Endothelial cell of umbilical vein (primary cell): Measurements from ENCODE around the gene GRID2. TPM values are rescaled to one million over a fixed set of nuclear protein-coding genes. Genes with fewer than 3 reads are reported as not detected.

Experiments used
- BruUV-seq: library from RNA; stranded (reverse); fragments of 400-500 nt; replicated peaks from 2 replicates; lab custom pipeline; 2021; lab: Mats Ljungman, UMichigan
- CTCF ChIA-PET: fragments of 300-600, 350-600 bp; sonication (Branson Sonifier 250); formaldehyde crosslinking; loops from one replicate; lab custom pipeline; 2021; ENCODE audit warnings: antibody characterized with exemption, inconsistent platforms; lab: Charles Lee
- POLR2A ChIA-PET: fragments of 300-600, 350-600 bp; sonication (Branson Sonifier 250); formaldehyde crosslinking; loops from one replicate; lab custom pipeline; 2021; ENCODE audit warnings: antibody characterized with exemption, inconsistent platforms; lab: Charles Lee
- DNase-seq: peaks from one replicate; pipeline ENCODE4 v3.0.0-alpha.2; 2011; ENCODE audit warnings: low read depth, low spot score
- FAIRE-seq: peaks from 2 replicates; lab custom pipeline; 2011; peaks lifted over from hg19 to GRCh38; lab: Jason Lieb, UNC
- H2AFZ ChIP-seq: 2 replicates; pipeline ENCODE4 v1.6.0; 2012; ENCODE audit warnings: low read depth, low read length, control low read depth, inconsistent platforms
- H3K27ac ChIP-seq: 2 replicates; pipeline ENCODE4 v1.5.1; 2011; ENCODE audit warnings: low read depth, mild to moderate bottlenecking, control low read depth, low read length, moderate library complexity; ENCODE audit not compliant: insufficient read depth
- H3K27me3 ChIP-seq, 2 experiments: 2 replicates each; pipeline versions ENCODE4 v1.6.0 to v1.6.1; 2011; ENCODE audit warnings: low read length in 2 of 2, mixed read lengths in 1 of 2; ENCODE audit not compliant: control insufficient read depth in 2 of 2, insufficient read depth in 2 of 2
- H3K36me3 ChIP-seq, 2 experiments: 2 replicates in 1 of 2; 3 replicates in 1 of 2; pipeline ENCODE4 v1.5.1; 2011; ENCODE audit warnings: low read length in 2 of 2, mild to moderate bottlenecking in 1 of 2, moderate library complexity in 1 of 2; ENCODE audit not compliant: control insufficient read depth in 2 of 2, insufficient read depth in 2 of 2; ENCODE audit errors: extremely low read depth in 1 of 2
- H3K4me1 ChIP-seq: 3 replicates; pipeline ENCODE4 v1.5.1; 2011; ENCODE audit warnings: mild to moderate bottlenecking, low read length; ENCODE audit not compliant: control insufficient read depth, insufficient read depth; ENCODE audit errors: extremely low read depth
- H3K4me2 ChIP-seq: 2 replicates; pipeline ENCODE4 v1.6.1; 2011; ENCODE audit warnings: low read length, control low read depth, mixed read lengths; ENCODE audit not compliant: insufficient read depth
- H3K4me3 ChIP-seq, 3 experiments: fragments of 200-600 bp in 1 of 3; sonication (generic), shearing (Covaris generic) in 1 of 3; replicated peaks in 1 of 3; 2 replicates each; pipeline ENCODE4 v1.5.1; 2011 to 2016; ENCODE audit warnings: control low read depth in 3 of 3, low read length in 3 of 3, mild to moderate bottlenecking in 2 of 3, inconsistent platforms in 1 of 3, low read depth in 1 of 3, moderate library complexity in 1 of 3; ENCODE audit not compliant: insufficient read depth in 1 of 3
- H3K79me2 ChIP-seq: 2 replicates; pipeline ENCODE4 v1.6.0; 2012; ENCODE audit warnings: low read length, inconsistent platforms; ENCODE audit not compliant: control insufficient read depth, insufficient read depth
- H3K9ac ChIP-seq: replicated peaks from 2 replicates; pipeline ENCODE3; 2011; ENCODE audit warnings: low read length, control low read depth; ENCODE audit not compliant: insufficient read depth; ENCODE audit errors: extremely low read depth
- H3K9me1 ChIP-seq: replicated peaks from 3 replicates; pipeline ENCODE4 v1.6.0; 2011; ENCODE audit warnings: mild to moderate bottlenecking, low read length; ENCODE audit not compliant: control insufficient read depth, insufficient read depth; ENCODE audit errors: extremely low read depth
- H3K9me3 ChIP-seq: replicated peaks from 2 replicates; pipeline ENCODE4 v1.5.1; 2012; ENCODE audit warnings: low read length, inconsistent platforms; ENCODE audit not compliant: control insufficient read depth, insufficient read depth
- H4K20me1 ChIP-seq: replicated peaks from 2 replicates; pipeline ENCODE3; 2011; ENCODE audit warnings: mild to moderate bottlenecking, low read length; ENCODE audit not compliant: control insufficient read depth, insufficient read depth; ENCODE audit errors: extremely low read depth
- EZH2 ChIP-seq: IDR thresholded peaks from 2 replicates; pipeline ENCODE4 v1.6.1; 2012; ENCODE audit warnings: borderline replicate concordance, low read depth, mild to moderate bottlenecking, moderate library complexity, low read length, inconsistent platforms; ENCODE audit not compliant: severe bottlenecking
- FOS ChIP-seq: IDR thresholded peaks from 2 replicates; pipeline ENCODE4 v1.6.1; 2011; ENCODE audit warnings: mild to moderate bottlenecking, low read length, moderate library complexity, borderline replicate concordance; ENCODE audit not compliant: insufficient read depth
- GATA2 ChIP-seq: IDR thresholded peaks from 2 replicates; pipeline ENCODE4 v1.7.0; 2011; ENCODE audit warnings: low read depth, mild to moderate bottlenecking, moderate library complexity, mixed read lengths, low read length; ENCODE audit not compliant: insufficient read length, insufficient read depth
- JUN ChIP-seq: IDR thresholded peaks from 2 replicates; pipeline ENCODE4 v1.6.1; 2011; ENCODE audit warnings: borderline replicate concordance, low read depth; ENCODE audit not compliant: insufficient read length, insufficient read depth
- MAX ChIP-seq: IDR thresholded peaks from 2 replicates; pipeline ENCODE4 v1.6.1; 2011; ENCODE audit not compliant: insufficient read depth, insufficient read length
- MYC ChIP-seq: IDR thresholded peaks from one replicate; pipeline ENCODE4 v1.6.1; 2011; ENCODE audit warnings: mild to moderate bottlenecking, low read depth, low read length
- POLR2A ChIP-seq: IDR thresholded peaks from 2 replicates; pipeline ENCODE4 v1.6.1; 2012; ENCODE audit warnings: low read depth, mild to moderate bottlenecking, control low read depth, low read length
- POLR2AphosphoS5 ChIP-seq: IDR thresholded peaks from 2 replicates; pipeline ENCODE4 v1.6.1; 2012; ENCODE audit warnings: low read depth, mild to moderate bottlenecking, control low read depth, low read length, moderate library complexity; ENCODE audit not compliant: insufficient read depth
- dilution Hi-C: fragments of 300-500 bp; cut with MboI; formaldehyde crosslinking; loops from one replicate; pipeline ENCODE4 v1.15.0; 2019; ENCODE audit warnings: low sequenced_read_pairs; ENCODE audit not compliant: extremely low pct_ligation_motif_present
- intact Hi-C: fragments of 100-400 bp; cut with micrococcal nuclease; formaldehyde crosslinking; loops from one replicate; pipeline ENCODE4 v1.10.0; 2022
- polyA plus RNA-seq, 4 experiments: library from polyadenylated mRNA; depleted of rRNA in 3 of 4; stranded (reverse) in 3 of 4; unstranded in 1 of 4; fragments of >200 nt; gene quantifications; 2 replicates each; pipeline versions ENCODE4 v1.2.1 to v1.2.3, GENCODE V29; 2011 to 2012; ENCODE audit warnings: missing spikeins in 1 of 4
- total RNA-seq: library from RNA; stranded (reverse); gene quantifications from 2 replicates; pipeline ENCODE4 v1.2.3, GENCODE V29; 2021
- TF ChIP-seq, protein P1 (sequence below), 2 donors: IDR thresholded peaks; 1 replicate in 1 of 2; 2 replicates in 1 of 2; pipeline ENCODE4 v1.5.1; 2011; ENCODE audit warnings: low read length in 2 of 2, mild to moderate bottlenecking in 2 of 2, moderate library complexity in 2 of 2, control low read depth in 1 of 2, inconsistent platforms in 1 of 2, low read depth in 1 of 2; ENCODE audit not compliant: insufficient read depth in 1 of 2; ENCODE audit errors: extremely low read depth in 1 of 2

GRID2 gene
- total and polyA plus RNA-seq, 2 donors (not counting 3 experiments of a cell fraction or from before 2014, with no cell fraction given), result not detected

DNA sequence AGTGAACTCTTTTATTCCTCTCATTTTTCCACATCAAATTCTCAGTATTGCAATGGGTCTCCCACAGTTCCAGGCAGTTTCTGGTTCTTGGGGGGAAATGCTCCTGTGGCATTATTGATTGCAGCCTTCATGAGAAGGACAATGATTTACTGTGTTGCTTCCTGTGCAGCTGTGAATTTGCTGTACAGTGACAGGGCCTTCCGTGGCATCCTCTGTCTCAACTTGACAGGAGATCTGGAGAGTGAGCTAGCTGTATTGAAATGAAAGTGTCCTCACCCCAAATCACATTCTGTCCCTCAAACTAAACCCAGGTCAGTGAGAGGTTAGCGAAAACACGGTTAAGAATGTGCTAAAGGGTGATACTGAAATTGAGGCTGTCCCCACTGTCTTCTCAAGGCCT is 1447.6 kb downstream of the GRID2 start:
- Histone ChIP-seq H3K36me3 (no peaks in the 10 kb centered on the region), H3K27ac (no peak overlapping the region), H3K4me2 (no peak overlapping the region), H3K9me3 (no peaks in the 10 kb centered on the region), H3K9me1 (no peaks in the 10 kb centered on the region), H3K4me1 (no peaks in the 10 kb centered on the region), H3K79me2 (no peaks in the 10 kb centered on the region), H3K4me3 (no peak overlapping the region), H4K20me1 (no peaks in the 10 kb centered on the region), H2AFZ (no peak overlapping the region), H3K27me3 (peaks cover 0 to 2% of the 10 kb centered on the region in 2 experiments), H3K9ac (no peak overlapping the region)
- no peak for TF ChIP-seq MYC
- no peak for TF ChIP-seq EZH2
- TF ChIP-seq POLR2AphosphoS5, result no peak
- no peak for TF ChIP-seq GATA2
- no peak for TF ChIP-seq FOS
- no peak for TF ChIP-seq JUN
- TF ChIP-seq, protein P1, sequence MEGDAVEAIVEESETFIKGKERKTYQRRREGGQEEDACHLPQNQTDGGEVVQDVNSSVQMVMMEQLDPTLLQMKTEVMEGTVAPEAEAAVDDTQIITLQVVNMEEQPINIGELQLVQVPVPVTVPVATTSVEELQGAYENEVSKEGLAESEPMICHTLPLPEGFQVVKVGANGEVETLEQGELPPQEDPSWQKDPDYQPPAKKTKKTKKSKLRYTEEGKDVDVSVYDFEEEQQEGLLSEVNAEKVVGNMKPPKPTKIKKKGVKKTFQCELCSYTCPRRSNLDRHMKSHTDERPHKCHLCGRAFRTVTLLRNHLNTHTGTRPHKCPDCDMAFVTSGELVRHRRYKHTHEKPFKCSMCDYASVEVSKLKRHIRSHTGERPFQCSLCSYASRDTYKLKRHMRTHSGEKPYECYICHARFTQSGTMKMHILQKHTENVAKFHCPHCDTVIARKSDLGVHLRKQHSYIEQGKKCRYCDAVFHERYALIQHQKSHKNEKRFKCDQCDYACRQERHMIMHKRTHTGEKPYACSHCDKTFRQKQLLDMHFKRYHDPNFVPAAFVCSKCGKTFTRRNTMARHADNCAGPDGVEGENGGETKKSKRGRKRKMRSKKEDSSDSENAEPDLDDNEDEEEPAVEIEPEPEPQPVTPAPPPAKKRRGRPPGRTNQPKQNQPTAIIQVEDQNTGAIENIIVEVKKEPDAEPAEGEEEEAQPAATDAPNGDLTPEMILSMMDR (IDR thresholded peaks at IDR 0.05; ENCODE audit: extremely low read depth in 1 of 2, insufficient read depth in 1 of 2, low read depth in 1 of 2, low read length in 2 of 2), result no peak
- TF ChIP-seq MAX, result no peak
- TF ChIP-seq POLR2A, result no peak
- DNase-seq (no peak), FAIRE-seq (no peak)
- ChIA-PET POLR2A (no interaction called here), CTCF (no interaction called here)
- intact Hi-C loops (no loop called here), dilution Hi-C loops (no loop called here)
- BruUV-seq, result no TSS peak
